Activated CD8-positive, alpha-beta T cell treated with anti-CD3 and anti-CD28 coated beads for 36 hours (primary cell): ENCODE measurements around the gene C1orf159. TPM values are rescaled to one million over a fixed set of nuclear protein-coding genes. Genes with fewer than 3 reads are reported as not detected.
"Not testable (repeated sequence)": the region's sequence is repeated elsewhere in the genome, so short reads cannot be mapped to it uniquely, and the experiment has no call there.

ENCODE experiments used
- ATAC-seq: fragments of 200-7000 bp; cut with Tn5 transposase; one replicate; pipeline ENCODE4 v1.10.0; 2021; ENCODE audit warnings: mild to moderate bottlenecking, moderate library complexity
- CTCF ChIA-PET: fragments of 350-600 bp; sonication (Branson Sonifier 250); formaldehyde crosslinking; loops from one replicate; lab custom pipeline; 2021; ENCODE audit warnings: antibody characterized with exemption; lab: Charles Lee
- POLR2A ChIA-PET: fragments of 350-600 bp; sonication (Branson Sonifier 250); formaldehyde crosslinking; loops from one replicate; lab custom pipeline; 2021; ENCODE audit warnings: antibody characterized with exemption; lab: Charles Lee
- DNase-seq: peaks from one replicate; pipeline ENCODE4 v3.0.0-alpha.2; 2020
- H3K27ac Mint-ChIP-seq: one replicate; pipeline ENCODE4 v1.8.0; 2021; ENCODE audit warnings: mild to moderate bottlenecking, mixed read lengths
- H3K27me3 Mint-ChIP-seq: one replicate; pipeline ENCODE4 v1.8.0; 2021; ENCODE audit warnings: mixed read lengths
- H3K36me3 Mint-ChIP-seq: one replicate; pipeline ENCODE4 v1.8.0; 2021; ENCODE audit warnings: low read depth, mixed read lengths
- H3K4me1 Mint-ChIP-seq: one replicate; pipeline ENCODE4 v1.8.0; 2021; ENCODE audit warnings: low read depth, mixed read lengths
- H3K4me3 Mint-ChIP-seq: one replicate; pipeline ENCODE4 v1.8.0; 2021; ENCODE audit warnings: mild to moderate bottlenecking, moderate library complexity, mixed read lengths
- H3K9me3 Mint-ChIP-seq: one replicate; pipeline ENCODE4 v1.8.0; 2021; ENCODE audit warnings: mixed read lengths
- CTCF ChIP-seq: fragments of 200-600 bp; IDR thresholded peaks from one replicate; pipeline ENCODE4 v1.8.0; 2022; ENCODE audit warnings: antibody characterized with exemption, mild to moderate bottlenecking
- intact Hi-C: fragments of 100-400 bp; cut with micrococcal nuclease; formaldehyde crosslinking; loops from one replicate; pipeline ENCODE4 v1.10.0; 2022
- total RNA-seq, 2 experiments: library from RNA; stranded (reverse); gene quantifications; one replicate each; pipeline ENCODE4 v1.2.3, GENCODE V29; 2021

Gene C1orf159
- total RNA-seq, 2 experiments from 2014 or later, result 17.5 to 20.3 TPM

- H3K9me3 Mint-ChIP-seq, result peaks cover 15% of the 10 kb centered on the region
- ATAC-seq (no peak), DNase-seq (no peak)
- H3K27ac Mint-ChIP-seq, result no peak overlapping the region
- H3K4me1 Mint-ChIP-seq, result peaks cover 27% of the 10 kb centered on the region
- H3K27me3 Mint-ChIP-seq, result no peaks in the 10 kb centered on the region
- no peak for TF ChIP-seq CTCF
- no peak overlapping the region for H3K4me3 Mint-ChIP-seq
- POLR2A ChIA-PET, result no interaction called here
- CTCF ChIA-PET, result interaction anchor here (0.7 kb wide), 1 partner anchor 12 kb away, joined by 3 read pairs; no protein-coding TSS in a partner anchor
- H3K36me3 Mint-ChIP-seq, result peaks cover 42% of the 10 kb centered on the region
- intact Hi-C loops, result no loop called here
Observed at GRCh38 chr1:1110561-1110971, 5.3 kb downstream of the C1orf159 start.

GRCh38 chr1:1109743-1110142 lies 6.1 kb downstream of the C1orf159 start:
- intact Hi-C loops, result no loop called here
- no peak overlapping the region for H3K4me3 Mint-ChIP-seq
- peaks cover 15% of the 10 kb centered on the region for H3K9me3 Mint-ChIP-seq
- peaks cover 44% of the 10 kb centered on the region for H3K36me3 Mint-ChIP-seq
- ChIA-PET CTCF (no interaction called here), POLR2A (no interaction called here)
- ATAC-seq (no peak), DNase-seq (no peak)
- TF ChIP-seq CTCF, result no peak
- peaks cover 25% of the 10 kb centered on the region for H3K4me1 Mint-ChIP-seq
- no peaks in the 10 kb centered on the region for H3K27me3 Mint-ChIP-seq
- H3K27ac Mint-ChIP-seq, result no peak overlapping the region

- Mint-ChIP-seq H3K36me3 (peaks cover 36% of the 10 kb centered on the region), H3K4me3 (no peak overlapping the region), H3K4me1 (peaks cover 37% of the 10 kb centered on the region), H3K27ac (no peak overlapping the region), H3K9me3 (peaks cover 8% of the 10 kb centered on the region), H3K27me3 (no peaks in the 10 kb centered on the region)
- ATAC-seq (no peak), DNase-seq (no peak)
- POLR2A ChIA-PET, result no interaction called here
- CTCF ChIA-PET, result interaction anchor here (1.2 kb wide), 1 partner anchor 15 kb away, joined by 4 read pairs; no protein-coding TSS in a partner anchor
- intact Hi-C loops, result no loop called here
- no peak for TF ChIP-seq CTCF
Observed at GRCh38 chr1:1106510-1107221, 9.2 kb downstream of the C1orf159 start.

- H3K4me3 Mint-ChIP-seq, H3K27me3 Mint-ChIP-seq, intact Hi-C loops: not testable (repeated sequence)
- POLR2A ChIA-PET, result interaction anchor here (0.9 to 1.1 kb wide), 2 partner anchors 12 to 34 kb away, joined by 3 to 4 read pairs; partner anchors contain the start of gene C1orf159
- DNase-seq, result peak; percentile 70
- Mint-ChIP-seq H3K4me1 (peaks cover 56% of the 10 kb centered on the region), H3K36me3 (peaks cover 47% of the 10 kb centered on the region), H3K9me3 (peaks cover 25% of the 10 kb centered on the region), H3K27ac (peak overlapping the region; percentile 63)
- ATAC-seq, result peak; percentile 88
- CTCF ChIA-PET, result interaction anchor here (1.2 to 2.1 kb wide), 2 partner anchors 17 to 71 kb away, joined by 3 to 7 read pairs; no protein-coding TSS in a partner anchor
Observed at GRCh38 chr1:1104152-1104551, 11.7 kb downstream of the C1orf159 start.

DNA sequence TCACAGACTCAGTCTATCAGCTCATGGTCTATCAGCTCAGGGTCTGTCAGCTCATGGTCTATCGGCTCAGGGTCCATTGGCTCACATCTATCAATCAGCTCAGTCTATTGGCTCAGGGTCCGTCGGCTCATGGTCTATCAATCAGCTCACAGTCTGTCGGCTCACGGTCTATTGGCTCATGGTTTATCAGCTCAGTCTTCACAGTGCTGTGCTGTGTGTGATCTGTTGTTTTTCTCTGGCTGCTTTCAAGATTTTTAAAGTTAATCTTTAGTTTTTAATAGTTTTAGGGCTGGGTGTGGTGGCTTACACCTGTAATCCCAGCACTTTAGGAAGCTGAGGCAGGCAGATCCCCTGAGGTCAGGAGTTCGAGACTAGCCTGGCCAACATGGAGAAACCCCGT lies 14.4 kb downstream of the C1orf159 start:
- H3K36me3 Mint-ChIP-seq, result peaks cover 53% of the 10 kb centered on the region

More for the DNA sequence above, 14.4 kb downstream of the C1orf159 start:
- POLR2A ChIA-PET, result interaction anchor here (0.8 to 1.9 kb wide), 4 partner anchors 9 to 37 kb away, joined by 3 to 6 read pairs (median 3); no protein-coding TSS in a partner anchor
- DNase-seq, result no peak
- ATAC-seq, result no peak
- Mint-ChIP-seq H3K9me3 (peaks cover 27% of the 10 kb centered on the region), H3K27ac (no peak overlapping the region), H3K4me1 (peaks cover 63% of the 10 kb centered on the region), H3K4me3 (no peak overlapping the region), H3K27me3 (peaks cover 9% of the 10 kb centered on the region)
- intact Hi-C loops, result no loop called here
- CTCF ChIA-PET, result interaction anchor here (1.2 to 1.6 kb wide), 2 partner anchors 21 to 42 kb away, joined by 3 to 4 read pairs; no protein-coding TSS in a partner anchor
- TF ChIP-seq CTCF, result no peak
